Epithelial cell of proximal tubule (primary cell): ENCODE data around the gene BCL2L2. TPM values are rescaled to one million over a fixed set of nuclear protein-coding genes. Genes with fewer than 3 reads are reported as not detected.

Experiments
- DNase-seq: peaks from one replicate; pipeline ENCODE4 v3.0.0-alpha.2; 2011; ENCODE audit warnings: low read depth
- H3K4me3 ChIP-seq: 2 replicates; pipeline ENCODE4 v1.5.1; 2011; ENCODE audit warnings: low read depth, mild to moderate bottlenecking, low read length
- CTCF ChIP-seq: conservative IDR thresholded peaks from 2 replicates; pipeline ENCODE4 v1.5.1; 2012; ENCODE audit warnings: low read depth, mild to moderate bottlenecking, low read length
- total RNA-seq: library from RNA; depleted of rRNA; stranded (reverse); fragments of >200 nt; gene quantifications from 2 replicates; pipeline ENCODE4 v1.2.3, GENCODE V29; 2015

BCL2L2 gene
- total RNA-seq, 1 donor from 2014 or later: 10.7 TPM

DNA sequence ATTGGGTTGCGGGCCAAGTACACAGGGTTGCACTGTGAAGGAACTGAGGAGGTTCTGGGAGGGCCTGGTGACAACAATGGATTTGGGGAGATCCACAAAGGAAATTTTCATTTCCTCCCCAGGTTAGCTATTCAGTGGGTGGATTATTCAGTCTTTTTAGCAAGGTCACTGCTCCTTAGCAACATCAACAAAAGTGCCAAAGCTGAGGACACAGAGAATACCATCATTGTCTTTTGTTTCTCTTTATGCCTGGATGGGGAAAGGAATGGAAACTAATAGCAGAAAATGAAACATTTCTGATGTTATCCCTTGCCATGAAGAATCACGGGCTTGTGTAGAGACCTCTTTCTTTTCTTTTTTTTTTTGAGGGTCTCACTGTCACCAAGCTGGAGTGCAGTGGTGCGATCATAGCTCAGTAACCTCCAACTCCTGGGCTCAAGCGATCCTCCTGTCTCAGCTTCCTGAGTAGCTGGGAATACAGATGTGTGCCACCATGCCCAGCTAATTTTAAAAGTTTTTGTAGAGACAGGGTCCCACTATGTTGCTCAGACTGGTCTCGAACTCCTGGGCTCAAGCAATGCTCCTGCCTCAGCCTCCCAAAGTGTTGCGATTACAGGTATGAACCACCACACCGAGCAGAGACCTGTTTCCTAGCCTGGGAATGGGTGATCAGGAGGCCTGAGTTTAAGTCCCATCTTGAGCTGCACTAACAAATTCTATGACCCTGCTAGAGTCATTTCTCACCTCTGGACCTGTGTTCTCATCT lies 10.4 kb upstream of the BCL2L2 start:
- no peak for TF ChIP-seq CTCF
- no peak overlapping the region for H3K4me3 ChIP-seq
- no peak for DNase-seq

GRCh38 chr14:23297096-23297495 lies 9.5 kb upstream of the BCL2L2 start:
- no peak for DNase-seq
- TF ChIP-seq CTCF: no peak
- H3K4me3 ChIP-seq: no peak overlapping the region

GRCh38 chr14:23297611-23298277 lies 8.9 kb upstream of the BCL2L2 start:
- DNase-seq: no peak
- no peak for TF ChIP-seq CTCF
- H3K4me3 ChIP-seq: no peak overlapping the region

- H3K4me3 ChIP-seq: no peak overlapping the region
- no peak for DNase-seq
- TF ChIP-seq CTCF: peak; percentile 59
Measured at GRCh38 chr14:23299211-23299957, 7.2 kb upstream of the BCL2L2 start.

GRCh38 chr14:23299986-23300686 lies 6.5 kb upstream of the BCL2L2 start:
- no peak for DNase-seq
- TF ChIP-seq CTCF: no peak
- peak overlapping the region; percentile 61 for H3K4me3 ChIP-seq

DNA sequence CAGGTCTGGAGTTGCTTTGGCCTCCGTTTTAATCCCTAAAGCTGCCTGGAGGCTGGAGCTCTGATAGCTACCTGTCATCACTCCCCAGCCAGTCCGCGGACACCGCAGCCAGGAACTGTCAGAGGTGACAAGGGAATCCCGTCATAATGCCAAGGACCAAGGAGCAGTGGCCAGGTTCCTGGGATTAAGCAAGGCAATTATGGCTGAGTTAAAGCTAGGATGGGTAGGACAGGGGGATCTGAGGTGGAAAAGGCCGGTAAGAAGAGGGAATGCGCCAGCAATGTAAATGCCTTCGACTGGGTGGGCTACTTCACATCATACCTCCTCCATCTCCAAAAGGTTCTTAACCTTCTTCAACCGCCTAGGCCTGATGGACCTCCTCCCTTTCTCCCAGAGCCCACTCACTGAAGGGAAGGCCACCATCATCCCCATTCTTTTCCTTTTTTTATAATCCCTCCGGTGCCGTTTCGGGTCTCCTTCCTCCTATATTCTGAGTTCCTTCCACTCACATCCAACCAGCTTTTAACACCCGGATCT lies 5.9 kb upstream of the BCL2L2 start:
- peak overlapping the region; percentile 61 for H3K4me3 ChIP-seq
- DNase-seq: no peak
- no peak for TF ChIP-seq CTCF
